ENCODE measurements around the gene MYH6. TPM values are rescaled to one million over a fixed set of nuclear protein-coding genes. Genes with fewer than 3 reads are reported as not detected.
A peak's percentile ranks its signal among the peaks of the same experiment; 100 is the strongest.

The MYH6 gene
- total and polyA plus RNA-seq, 2 donors (not counting 3 experiments of a cell fraction or from before 2014, with no cell fraction given): not detected

DNA sequence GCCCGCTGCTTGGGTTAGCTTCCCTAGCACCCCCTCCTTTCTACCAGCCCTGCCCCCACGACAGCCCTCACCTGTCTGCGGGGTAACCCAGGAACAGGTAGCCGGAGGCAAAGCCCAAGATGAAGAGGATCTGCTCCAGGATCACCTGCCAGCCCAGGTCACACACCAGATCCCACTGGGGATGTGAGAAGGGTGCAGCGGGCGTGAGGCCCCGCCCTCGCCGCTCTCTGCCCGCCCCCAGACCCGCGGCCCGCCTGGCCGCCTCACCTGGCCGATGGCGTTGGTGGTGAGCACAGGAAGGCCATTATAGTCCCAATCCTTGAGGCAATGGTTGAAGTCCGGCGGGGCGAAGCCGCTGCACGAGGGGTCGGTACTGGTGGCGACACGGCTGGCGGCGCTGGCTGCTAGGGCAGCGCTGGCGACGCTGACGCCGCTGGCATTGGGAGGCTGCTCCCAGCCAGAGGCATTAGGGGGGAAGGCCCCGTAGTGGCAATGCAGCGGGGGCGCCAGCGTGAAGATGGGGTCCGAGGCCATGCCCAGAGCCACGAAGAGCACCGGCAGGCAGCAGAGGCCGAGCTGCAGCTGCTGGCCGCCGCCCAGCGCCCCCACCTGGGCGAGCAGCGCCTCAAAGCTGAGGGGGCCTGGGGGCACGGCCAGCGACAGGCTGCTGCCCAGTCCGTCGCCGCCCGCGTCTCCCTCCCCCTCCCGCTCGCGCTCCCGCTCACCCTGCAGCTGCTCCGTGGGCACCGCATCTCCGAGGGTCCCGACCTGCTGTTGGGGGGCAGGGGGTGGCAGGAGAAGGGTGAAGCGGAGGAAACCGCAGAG lies 56.2 kb downstream of the MYH6 start:
- POLR2A ChIA-PET: no interaction called here

More for the DNA sequence above, 56.2 kb downstream of the MYH6 start:
- Histone ChIP-seq H3K36me3 (ENCODE audit: control insufficient read depth in 2 of 2, extremely low read depth in 1 of 2, insufficient read depth in 2 of 2, low read length in 2 of 2) (no peaks in the 10 kb centered on the region), H3K79me2 (ENCODE audit: control insufficient read depth, insufficient read depth, low read length) (no peaks in the 10 kb centered on the region), H3K4me3 (replicated peaks in 1 of 3; ENCODE audit: insufficient read depth in 1 of 3, low read depth in 1 of 3, low read length in 3 of 3) (peak overlapping the region in 1 of 3 experiments; percentile 45), H3K9ac (replicated peaks; ENCODE audit: extremely low read depth, insufficient read depth, low read length) (no peak overlapping the region), H3K27ac (ENCODE audit: insufficient read depth, low read depth, low read length) (no peak overlapping the region), H3K4me1 (ENCODE audit: control insufficient read depth, extremely low read depth, insufficient read depth, low read length) (no peaks in the 10 kb centered on the region), H3K27me3 (ENCODE audit: control insufficient read depth in 2 of 2, insufficient read depth in 2 of 2, low read length in 2 of 2) (peaks cover 32 to 36% of the 10 kb centered on the region in 2 experiments), H4K20me1 (replicated peaks; ENCODE audit: control insufficient read depth, extremely low read depth, insufficient read depth, low read length) (no peaks in the 10 kb centered on the region), H3K9me1 (replicated peaks; ENCODE audit: control insufficient read depth, extremely low read depth, insufficient read depth, low read length) (no peaks in the 10 kb centered on the region), H2AFZ (ENCODE audit: low read depth, low read length) (peak overlapping the region; percentile 50), H3K9me3 (replicated peaks; ENCODE audit: control insufficient read depth, insufficient read depth, low read length) (no peaks in the 10 kb centered on the region), H3K4me2 (ENCODE audit: insufficient read depth, low read length) (no peak overlapping the region)
- CTCF ChIA-PET: interaction anchor here (0.6 to 1.9 kb wide), 6 partner anchors 17 to 289 kb away, joined by 3 to 7 read pairs (median 4); no protein-coding TSS in a partner anchor
- dilution Hi-C loops (cut with MboI; ENCODE audit: extremely low pct_ligation_motif_present, low sequenced_read_pairs) (no loop called here), intact Hi-C loops (cut with micrococcal nuclease) (no loop called here)
- DNase-seq (ENCODE audit: low read depth, low spot score) (no peak), FAIRE-seq (no peak)
- TF ChIP-seq, protein P1, sequence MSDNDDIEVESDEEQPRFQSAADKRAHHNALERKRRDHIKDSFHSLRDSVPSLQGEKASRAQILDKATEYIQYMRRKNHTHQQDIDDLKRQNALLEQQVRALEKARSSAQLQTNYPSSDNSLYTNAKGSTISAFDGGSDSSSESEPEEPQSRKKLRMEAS (IDR thresholded peaks at IDR 0.05; ENCODE audit: insufficient read depth, insufficient read length): no peak
- TF ChIP-seq EZH2 (IDR thresholded peaks at IDR 0.05; ENCODE audit: borderline replicate concordance, low read depth, low read length, severe bottlenecking): peak; percentile 83
- no peak for TF ChIP-seq POLR2AphosphoS5 (IDR thresholded peaks at IDR 0.05; ENCODE audit: insufficient read depth, low read depth, low read length)
- TF ChIP-seq MYC (IDR thresholded peaks at IDR 0.05; ENCODE audit: low read depth, low read length): no peak
- TF ChIP-seq JUN (IDR thresholded peaks at IDR 0.05; ENCODE audit: borderline replicate concordance, insufficient read depth, insufficient read length, low read depth): no peak
- TF ChIP-seq, protein P2, sequence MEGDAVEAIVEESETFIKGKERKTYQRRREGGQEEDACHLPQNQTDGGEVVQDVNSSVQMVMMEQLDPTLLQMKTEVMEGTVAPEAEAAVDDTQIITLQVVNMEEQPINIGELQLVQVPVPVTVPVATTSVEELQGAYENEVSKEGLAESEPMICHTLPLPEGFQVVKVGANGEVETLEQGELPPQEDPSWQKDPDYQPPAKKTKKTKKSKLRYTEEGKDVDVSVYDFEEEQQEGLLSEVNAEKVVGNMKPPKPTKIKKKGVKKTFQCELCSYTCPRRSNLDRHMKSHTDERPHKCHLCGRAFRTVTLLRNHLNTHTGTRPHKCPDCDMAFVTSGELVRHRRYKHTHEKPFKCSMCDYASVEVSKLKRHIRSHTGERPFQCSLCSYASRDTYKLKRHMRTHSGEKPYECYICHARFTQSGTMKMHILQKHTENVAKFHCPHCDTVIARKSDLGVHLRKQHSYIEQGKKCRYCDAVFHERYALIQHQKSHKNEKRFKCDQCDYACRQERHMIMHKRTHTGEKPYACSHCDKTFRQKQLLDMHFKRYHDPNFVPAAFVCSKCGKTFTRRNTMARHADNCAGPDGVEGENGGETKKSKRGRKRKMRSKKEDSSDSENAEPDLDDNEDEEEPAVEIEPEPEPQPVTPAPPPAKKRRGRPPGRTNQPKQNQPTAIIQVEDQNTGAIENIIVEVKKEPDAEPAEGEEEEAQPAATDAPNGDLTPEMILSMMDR (IDR thresholded peaks at IDR 0.05; ENCODE audit: extremely low read depth in 1 of 2, insufficient read depth in 1 of 2, low read depth in 1 of 2, low read length in 2 of 2): peak in 1 of 2 donors; percentile 8
- no peak for TF ChIP-seq GATA2 (IDR thresholded peaks at IDR 0.05; ENCODE audit: insufficient read depth, insufficient read length, low read depth, low read length)
- no TSS peak for BruUV-seq (replicated peaks)

Data from endothelial cell of umbilical vein (primary cell).